ENCODE results near the gene GCH1.

Gene GCH1

DNA sequence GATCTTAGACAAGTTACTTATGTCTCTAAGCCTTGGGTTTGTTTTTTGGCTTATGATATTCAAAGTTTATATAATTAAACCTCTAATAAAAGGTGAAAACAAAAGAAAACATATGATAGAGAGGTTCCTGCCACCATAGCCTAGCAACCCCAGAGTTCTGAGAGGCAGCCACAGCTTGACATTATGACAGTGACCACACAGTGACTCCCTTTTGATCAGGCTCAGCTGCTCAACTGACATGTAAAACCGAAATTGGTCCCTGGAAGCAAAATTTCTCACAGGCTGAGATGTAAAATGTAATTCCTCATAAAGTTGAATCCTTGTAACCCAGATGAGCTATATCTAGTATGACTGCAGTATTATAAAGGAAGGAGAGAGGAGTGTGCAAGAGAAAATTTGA, 108.5 kb downstream of the GCH1 start:
- DNase-seq, result no peak

DNA sequence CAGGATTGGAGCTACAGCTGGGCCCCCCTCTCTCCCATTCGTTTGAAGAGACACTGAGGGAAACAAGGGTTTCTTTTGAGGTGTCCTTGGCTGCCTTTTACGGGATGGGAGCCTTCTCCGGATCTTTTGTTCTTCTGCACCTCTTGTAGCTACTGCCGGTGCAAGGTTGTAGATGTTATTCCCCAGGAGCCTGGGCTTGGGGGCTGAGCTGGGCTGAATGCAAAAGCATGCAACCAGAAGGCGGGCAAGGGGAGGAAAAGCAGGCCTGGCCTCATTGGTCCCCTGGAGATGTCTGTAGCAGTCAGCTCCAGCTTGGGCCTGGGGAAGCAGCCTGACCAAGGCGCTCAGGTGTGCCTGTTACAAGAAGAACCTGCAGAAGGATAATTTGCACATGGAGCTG, 110.3 kb downstream of the GCH1 start:
- no peak for DNase-seq
